ENCODE measurements around the gene RPIA.

The RPIA gene

GRCh38 chr2:88736437-88736836 is 45.0 kb downstream of the RPIA start:
- no peak overlapping the region for H3K27ac ChIP-seq

GRCh38 chr2:88737385-88737784 is 45.9 kb downstream of the RPIA start:
- no peak overlapping the region for H3K27ac ChIP-seq
- no peak for TF ChIP-seq CTCF (conservative IDR thresholded peaks at IDR 0.05)

More at GRCh38 chr2:88736437-88736836, 45.0 kb downstream of the RPIA start:
- no peak for TF ChIP-seq CTCF (conservative IDR thresholded peaks at IDR 0.05)

- TF ChIP-seq CTCF (conservative IDR thresholded peaks at IDR 0.05): no peak
- no peak overlapping the region for H3K27ac ChIP-seq
Observed at GRCh38 chr2:88738271-88738670, 46.8 kb downstream of the RPIA start.

- H3K27ac ChIP-seq: no peak overlapping the region
- peak; percentile 92 for TF ChIP-seq CTCF (conservative IDR thresholded peaks at IDR 0.05)
Observed at GRCh38 chr2:88739985-88740600, 48.6 kb downstream of the RPIA start.

GRCh38 chr2:88746929-88747490 is 55.5 kb downstream of the RPIA start:
- no peak overlapping the region for H3K27ac ChIP-seq
- TF ChIP-seq CTCF (conservative IDR thresholded peaks at IDR 0.05): no peak

- TF ChIP-seq CTCF (conservative IDR thresholded peaks at IDR 0.05): no peak
- H3K27ac ChIP-seq: no peak overlapping the region
Observed at GRCh38 chr2:88747990-88748389, 56.5 kb downstream of the RPIA start.

- TF ChIP-seq CTCF (conservative IDR thresholded peaks at IDR 0.05): no peak
- no peak overlapping the region for H3K27ac ChIP-seq
Observed at GRCh38 chr2:88751768-88752167, 60.3 kb downstream of the RPIA start.

All from VCaP (cell line).